GM10266 (cell line): ENCODE data around the gene PPM1B.
A peak's percentile ranks its signal among the peaks of the same experiment; 100 is the strongest.

Source experiments
- DNase-seq: peaks from one replicate; pipeline ENCODE4 v3.0.0; 2012; ENCODE audit errors: extremely low spot score
- TF ChIP-seq, protein P1 (sequence below): IDR thresholded peaks from 2 replicates; pipeline ENCODE4 v1.5.1; 2012; ENCODE audit warnings: mild to moderate bottlenecking, low read depth; ENCODE audit not compliant: control insufficient read depth, insufficient read depth; ENCODE audit errors: missing control alignments

PPM1B gene

DNA sequence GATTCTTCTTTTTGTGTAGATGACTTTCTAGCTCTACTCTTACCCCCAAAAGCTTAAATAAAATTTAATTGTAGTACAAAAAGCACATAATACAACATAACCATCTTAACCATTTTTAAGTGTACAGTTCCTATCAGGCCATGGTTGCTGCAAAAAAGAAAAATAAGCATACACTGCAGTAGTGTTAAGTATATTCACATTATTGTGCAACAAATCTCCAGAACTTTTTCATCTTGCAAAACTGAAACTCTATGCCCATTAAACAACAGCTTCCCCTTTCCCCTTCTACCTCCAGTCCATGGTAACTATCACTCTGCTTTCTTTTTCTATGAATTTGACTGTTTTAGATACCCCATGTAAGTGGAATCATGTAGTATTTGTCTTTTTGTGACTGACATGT, 18.1 kb downstream of the PPM1B start:
- TF ChIP-seq, protein P1, sequence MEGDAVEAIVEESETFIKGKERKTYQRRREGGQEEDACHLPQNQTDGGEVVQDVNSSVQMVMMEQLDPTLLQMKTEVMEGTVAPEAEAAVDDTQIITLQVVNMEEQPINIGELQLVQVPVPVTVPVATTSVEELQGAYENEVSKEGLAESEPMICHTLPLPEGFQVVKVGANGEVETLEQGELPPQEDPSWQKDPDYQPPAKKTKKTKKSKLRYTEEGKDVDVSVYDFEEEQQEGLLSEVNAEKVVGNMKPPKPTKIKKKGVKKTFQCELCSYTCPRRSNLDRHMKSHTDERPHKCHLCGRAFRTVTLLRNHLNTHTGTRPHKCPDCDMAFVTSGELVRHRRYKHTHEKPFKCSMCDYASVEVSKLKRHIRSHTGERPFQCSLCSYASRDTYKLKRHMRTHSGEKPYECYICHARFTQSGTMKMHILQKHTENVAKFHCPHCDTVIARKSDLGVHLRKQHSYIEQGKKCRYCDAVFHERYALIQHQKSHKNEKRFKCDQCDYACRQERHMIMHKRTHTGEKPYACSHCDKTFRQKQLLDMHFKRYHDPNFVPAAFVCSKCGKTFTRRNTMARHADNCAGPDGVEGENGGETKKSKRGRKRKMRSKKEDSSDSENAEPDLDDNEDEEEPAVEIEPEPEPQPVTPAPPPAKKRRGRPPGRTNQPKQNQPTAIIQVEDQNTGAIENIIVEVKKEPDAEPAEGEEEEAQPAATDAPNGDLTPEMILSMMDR = no peak
- DNase-seq = no peak

DNA sequence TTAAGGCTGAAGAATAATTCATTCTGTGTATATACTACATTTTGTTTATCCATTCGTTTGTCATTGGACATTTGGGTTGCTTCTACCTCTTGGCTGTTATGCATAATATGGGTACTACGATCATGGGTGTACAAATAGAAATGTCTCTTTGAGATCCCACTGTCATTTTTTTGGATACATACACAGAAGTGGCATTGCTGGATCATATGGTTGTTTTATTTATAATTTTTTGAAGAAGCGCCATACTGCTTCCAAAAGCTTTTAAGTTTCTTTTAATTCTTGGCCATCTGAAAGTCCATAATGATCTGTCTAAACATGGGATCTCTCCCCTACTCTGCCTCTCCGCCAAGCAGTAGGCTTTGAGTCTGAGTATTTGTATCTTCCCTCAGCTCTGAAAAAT, 18.6 kb downstream of the PPM1B start:
- DNase-seq = no peak
- TF ChIP-seq, protein P1 = no peak

DNA sequence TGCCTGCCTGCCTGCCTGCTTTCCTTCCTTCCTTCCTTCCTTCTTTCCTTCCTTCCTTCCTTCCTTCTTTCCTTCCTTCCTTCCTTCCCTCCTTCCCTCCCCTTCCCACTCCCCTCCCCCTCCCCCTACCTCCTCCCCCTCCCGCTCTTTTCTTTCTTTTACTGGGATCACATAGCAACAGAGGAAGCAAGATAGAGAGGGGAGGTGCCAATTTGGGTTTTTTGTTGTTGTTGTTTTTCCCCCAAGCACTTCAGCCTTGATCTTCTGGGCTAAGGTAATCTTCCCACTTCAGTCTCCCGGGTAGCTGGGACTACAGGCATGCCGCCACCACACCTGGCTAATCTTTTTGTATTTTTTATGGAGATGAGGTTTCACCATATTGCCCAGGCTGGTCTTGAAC, 20.0 kb downstream of the PPM1B start:
- DNase-seq = no peak
- TF ChIP-seq, protein P1 = no peak

DNA sequence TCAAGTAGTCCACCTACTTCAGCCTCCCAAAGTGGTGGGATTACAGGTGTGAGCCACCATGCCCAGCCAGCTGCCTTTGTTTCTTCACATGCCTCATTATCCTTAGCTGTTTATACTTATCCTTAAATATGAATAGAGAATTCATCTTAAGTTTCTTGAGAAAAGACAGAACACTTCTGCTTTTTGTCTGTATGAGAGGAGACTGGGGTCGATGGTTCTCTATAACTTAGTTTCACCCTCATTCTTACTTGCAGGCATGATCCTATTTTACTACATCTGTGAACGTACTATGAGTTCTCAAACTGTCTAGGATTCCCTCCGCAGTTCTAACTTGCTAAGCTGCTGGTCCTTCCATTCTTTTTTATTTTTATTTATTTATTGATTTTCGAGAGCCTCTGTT, 20.4 kb downstream of the PPM1B start:
- TF ChIP-seq, protein P1 = no peak

DNA sequence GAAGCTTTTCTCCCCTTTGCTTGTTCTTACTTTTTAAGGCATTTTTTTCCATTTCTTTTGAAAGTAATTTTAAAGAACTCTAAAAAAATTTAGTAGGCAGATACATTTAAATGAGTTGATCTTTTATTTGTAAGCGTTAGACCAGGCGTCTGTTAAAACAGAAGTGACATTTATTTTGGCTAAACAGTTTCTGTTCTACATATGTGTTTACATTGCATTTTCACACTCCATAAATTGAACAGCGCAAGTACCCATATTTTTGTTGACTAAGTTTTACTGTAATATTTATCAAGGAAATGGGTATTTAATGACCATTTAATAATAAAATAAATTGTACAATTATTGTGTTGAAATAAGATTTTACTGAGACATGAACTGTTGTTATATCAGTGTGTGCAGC, 21.9 kb downstream of the PPM1B start:
- TF ChIP-seq, protein P1 = no peak

More for the DNA sequence above, 20.4 kb downstream of the PPM1B start:
- peak; percentile 16 for DNase-seq

DNA sequence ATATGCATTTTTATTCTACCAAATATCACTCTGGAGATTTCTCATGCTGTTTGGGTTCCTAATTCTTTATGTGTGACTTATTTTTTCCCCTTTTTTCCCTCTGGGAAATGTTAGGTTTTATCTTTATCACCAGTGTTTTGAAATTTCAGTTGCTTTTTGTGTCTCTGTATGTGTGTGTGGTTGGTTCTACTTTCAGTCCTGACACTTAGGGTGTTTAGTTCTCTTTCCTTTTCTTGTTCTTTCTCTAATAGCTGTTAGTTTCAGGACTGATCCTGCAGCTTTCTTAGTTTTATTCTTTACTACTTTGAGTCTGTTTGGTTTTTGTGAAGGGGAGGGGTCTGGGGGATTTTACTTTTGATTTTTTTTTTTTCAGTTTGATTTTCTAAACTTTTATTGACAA, 23.1 kb downstream of the PPM1B start:
- DNase-seq = peak; percentile 49

More for the DNA sequence above, 21.9 kb downstream of the PPM1B start:
- DNase-seq = no peak

DNA sequence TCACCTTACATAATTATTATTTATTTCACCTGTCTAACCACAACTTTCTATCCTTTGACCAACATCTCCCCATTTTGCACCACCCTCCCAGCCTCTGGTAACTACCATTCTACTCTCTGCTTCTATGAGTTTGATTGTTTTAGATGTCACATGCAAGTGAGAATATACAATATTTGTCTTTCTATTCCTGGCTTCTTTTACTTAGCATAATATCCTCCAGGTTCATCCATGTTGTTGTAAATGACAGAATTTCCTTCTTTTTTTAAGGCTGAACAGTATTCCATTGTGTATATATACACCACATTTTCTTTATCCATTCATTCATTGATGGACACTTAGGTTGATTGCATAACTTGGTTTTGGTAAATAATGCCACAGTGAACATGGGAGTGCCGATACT, 24.0 kb downstream of the PPM1B start:
- DNase-seq = no peak
- TF ChIP-seq, protein P1 = no peak

More for the DNA sequence above, 23.1 kb downstream of the PPM1B start:
- TF ChIP-seq, protein P1 = no peak
